Vagina (tissue), 2 donors: ENCODE measurements around the gene SNRNP70. TPM values are rescaled to one million over a fixed set of nuclear protein-coding genes. Genes with fewer than 3 reads are reported as not detected.
A peak's percentile ranks its signal among the peaks of the same experiment; 100 is the strongest.

ENCODE experiments used
- DNase-seq, 2 donors: peaks; one replicate each; pipeline ENCODE4 v3.0.0-alpha.2; 2017; ENCODE audit errors: extremely low spot score in 2 of 2
- H3K27ac ChIP-seq: fragments of 200-600 bp; sonication (generic); one replicate; pipeline ENCODE4 v1.5.1; 2019
- H3K27me3 ChIP-seq: fragments of 200-600 bp; sonication (generic); one replicate; pipeline ENCODE4 v1.5.1; 2019
- H3K36me3 ChIP-seq, 2 donors: fragments of 200-600 bp; sonication (generic); one replicate each; pipeline ENCODE4 v1.5.1; 2017 to 2019
- H3K4me1 ChIP-seq: fragments of 200-600 bp; sonication (generic); one replicate; pipeline ENCODE4 v1.5.1; 2019
- H3K4me3 ChIP-seq, 2 donors: fragments of 200-600 bp; sonication (generic); 1 replicate in 1 of 2; 2 replicates in 1 of 2; pipeline ENCODE4 v1.5.1; 2016 to 2019
- H3K9me3 ChIP-seq: fragments of 200-600 bp; sonication (generic); one replicate; pipeline ENCODE4 v1.5.1; 2019
- CTCF ChIP-seq, 3 experiments: fragments of 450-650 bp in 2 of 3; fragments of 200-600 bp in 1 of 3; sonication (generic) in 1 of 3; IDR thresholded peaks; one replicate each; pipeline ENCODE4 v1.5.1; 2017 to 2019; ENCODE audit warnings: antibody characterized with exemption in 3 of 3, mild to moderate bottlenecking in 2 of 3, moderate library complexity in 2 of 3
- POLR2A ChIP-seq, 2 donors: fragments of 450-650 bp; IDR thresholded peaks; one replicate each; pipeline ENCODE4 v1.6.1; 2017; ENCODE audit warnings: antibody characterized with exemption in 2 of 2, mild to moderate bottlenecking in 2 of 2, moderate library complexity in 2 of 2
- POLR2AphosphoS5 ChIP-seq, 2 donors: sonication (generic); formaldehyde crosslinking; IDR thresholded peaks; one replicate each; pipeline ENCODE4 v1.9.0; 2017; ENCODE audit warnings: antibody characterized with exemption in 2 of 2, mild to moderate bottlenecking in 2 of 2, low read depth in 1 of 2; ENCODE audit not compliant: insufficient read depth in 1 of 2
- intact Hi-C: fragments of 100-400 bp; cut with DNase I; formaldehyde crosslinking; loops from one replicate; pipeline ENCODE4 v1.15.1; 2023
- total RNA-seq: library from RNA; depleted of rRNA; stranded (reverse); fragments of >200 nt; gene quantifications from one replicate; pipeline ENCODE4 v1.2.3, GENCODE V29; 2016

The SNRNP70 gene
- total RNA-seq, 1 donor from 2014 or later, result 380 TPM

GRCh38 chr19:49094505-49095482 lies 9.5 kb downstream of the SNRNP70 start:
- no peak overlapping the region for H3K27ac ChIP-seq
- peaks cover 10 to 83% of the 10 kb centered on the region in 2 donors for H3K36me3 ChIP-seq
- DNase-seq, result no peak
- TF ChIP-seq POLR2A (IDR thresholded peaks at IDR 0.05) (no peak), POLR2AphosphoS5 (IDR thresholded peaks at IDR 0.05; ENCODE audit: insufficient read depth in 1 of 2, low read depth in 1 of 2) (no peak), CTCF (IDR thresholded peaks at IDR 0.05) (no peak)
- intact Hi-C loops, result loop anchor here (5.0 kb wide), 2 partner anchors 53 to 108 kb away; no protein-coding TSS in a partner anchor
- no peaks in the 10 kb centered on the region for H3K27me3 ChIP-seq
- H3K9me3 ChIP-seq, result no peaks in the 10 kb centered on the region
- H3K4me3 ChIP-seq, result no peak overlapping the region
- peaks cover 11% of the 10 kb centered on the region for H3K4me1 ChIP-seq

GRCh38 chr19:49097453-49098288 lies 12.4 kb downstream of the SNRNP70 start:
- H3K4me1 ChIP-seq, result peaks cover 11% of the 10 kb centered on the region
- TF ChIP-seq POLR2AphosphoS5 (IDR thresholded peaks at IDR 0.05; ENCODE audit: insufficient read depth in 1 of 2, low read depth in 1 of 2) (no peak), CTCF (IDR thresholded peaks at IDR 0.05) (peak; percentile 90 to 97 (median 91)), POLR2A (IDR thresholded peaks at IDR 0.05) (no peak)
- intact Hi-C loops, result loop anchor here (5.0 kb wide), 2 partner anchors 50 to 105 kb away; no protein-coding TSS in a partner anchor
- H3K36me3 ChIP-seq, result peaks cover 5 to 83% of the 10 kb centered on the region in 2 donors
- H3K9me3 ChIP-seq, result no peaks in the 10 kb centered on the region
- DNase-seq, result no peak
- no peaks in the 10 kb centered on the region for H3K27me3 ChIP-seq
- no peak overlapping the region for H3K27ac ChIP-seq
- no peak overlapping the region for H3K4me3 ChIP-seq

GRCh38 chr19:49098795-49099194 lies 13.5 kb downstream of the SNRNP70 start:
- Histone ChIP-seq H3K9me3 (no peaks in the 10 kb centered on the region), H3K27me3 (no peaks in the 10 kb centered on the region), H3K27ac (no peak overlapping the region), H3K36me3 (peaks cover 5 to 83% of the 10 kb centered on the region in 2 donors), H3K4me3 (no peak overlapping the region), H3K4me1 (peaks cover 11% of the 10 kb centered on the region)
- TF ChIP-seq CTCF (IDR thresholded peaks at IDR 0.05) (no peak), POLR2A (IDR thresholded peaks at IDR 0.05) (no peak), POLR2AphosphoS5 (IDR thresholded peaks at IDR 0.05; ENCODE audit: insufficient read depth in 1 of 2, low read depth in 1 of 2) (no peak)
- DNase-seq, result no peak
- intact Hi-C loops, result loop anchor here (5.0 kb wide), 2 partner anchors 49 to 104 kb away; no protein-coding TSS in a partner anchor

GRCh38 chr19:49101160-49101559 lies 15.9 kb downstream of the SNRNP70 start:
- H3K36me3 ChIP-seq, result peaks cover 5 to 92% of the 10 kb centered on the region in 2 donors
- H3K9me3 ChIP-seq, result no peaks in the 10 kb centered on the region
- DNase-seq, result no peak
- intact Hi-C loops, result no loop called here
- no peak overlapping the region for H3K27ac ChIP-seq
- no peak overlapping the region for H3K4me3 ChIP-seq
- no peaks in the 10 kb centered on the region for H3K27me3 ChIP-seq
- TF ChIP-seq POLR2AphosphoS5 (IDR thresholded peaks at IDR 0.05; ENCODE audit: insufficient read depth in 1 of 2, low read depth in 1 of 2) (no peak), POLR2A (IDR thresholded peaks at IDR 0.05) (no peak), CTCF (IDR thresholded peaks at IDR 0.05) (no peak)
- no peaks in the 10 kb centered on the region for H3K4me1 ChIP-seq
